Stimulated activated CD4-positive, alpha-beta T cell treated with anti-CD3 and anti-CD28 coated beads, Interleukin-4, amount 100 ng/mL, for 1 hour (primary cell): ENCODE data around the gene CEACAM7.
A peak's percentile ranks its signal among the peaks of the same experiment; 100 is the strongest.

ENCODE experiments used
- DNase-seq: peaks from one replicate; pipeline ENCODE4 v3.0.0-alpha.2; 2020

CEACAM7 gene

GRCh38 chr19:41646589-41647204 is 41.4 kb downstream of the CEACAM7 start:
- DNase-seq: peak; percentile 61

DNA sequence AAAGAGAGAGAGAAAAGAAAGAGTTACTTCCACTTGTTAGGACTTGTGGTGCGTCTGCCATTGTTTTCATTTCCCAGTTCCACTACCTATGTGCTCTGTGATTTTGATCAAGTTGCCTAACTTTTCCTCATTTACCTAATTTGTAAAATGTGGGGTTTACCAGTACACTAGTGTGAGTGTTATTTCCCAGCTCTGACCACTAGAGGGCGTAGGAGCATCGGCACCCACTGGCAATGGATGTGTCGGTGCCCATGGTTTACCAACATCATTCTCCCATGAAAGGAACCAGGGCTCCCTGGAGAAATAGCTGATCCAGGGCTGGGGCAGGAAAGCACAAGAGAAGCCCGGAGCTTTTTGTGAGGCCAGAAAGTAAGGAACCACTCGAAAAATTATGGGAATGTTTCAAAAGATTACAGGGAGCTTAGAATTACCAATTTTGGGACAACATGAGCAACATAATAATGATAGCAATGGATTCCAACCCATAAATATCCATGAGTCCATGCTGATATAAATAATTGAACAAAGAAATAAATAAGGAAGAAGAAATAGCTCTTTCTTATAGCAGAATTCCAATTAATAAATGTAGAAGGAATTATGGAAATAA is 46.1 kb downstream of the CEACAM7 start:
- DNase-seq: peak; percentile 62

- no peak for DNase-seq
These were observed 49.4 kb downstream of the CEACAM7 start for GRCh38 chr19:41638641-41639081.

DNA sequence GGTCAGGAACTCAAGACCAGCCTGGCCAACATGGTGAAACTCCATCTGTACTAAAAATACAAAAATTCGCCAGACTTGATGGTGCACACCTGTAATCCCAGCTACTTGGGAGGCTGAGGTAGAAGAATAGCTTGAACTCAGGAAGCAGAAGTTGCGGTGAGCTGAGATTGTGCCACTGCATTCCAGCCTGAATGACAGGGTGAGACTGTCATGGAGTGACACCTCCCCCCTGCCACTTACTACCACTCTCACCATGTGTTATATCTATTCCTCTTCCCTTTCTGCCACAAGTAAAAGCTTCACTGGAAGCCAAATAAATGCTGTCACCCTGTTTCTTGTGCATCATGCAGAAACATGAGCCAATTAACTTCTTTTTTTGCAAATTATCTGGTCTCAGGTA is 50.6 kb downstream of the CEACAM7 start:
- DNase-seq: no peak

DNA sequence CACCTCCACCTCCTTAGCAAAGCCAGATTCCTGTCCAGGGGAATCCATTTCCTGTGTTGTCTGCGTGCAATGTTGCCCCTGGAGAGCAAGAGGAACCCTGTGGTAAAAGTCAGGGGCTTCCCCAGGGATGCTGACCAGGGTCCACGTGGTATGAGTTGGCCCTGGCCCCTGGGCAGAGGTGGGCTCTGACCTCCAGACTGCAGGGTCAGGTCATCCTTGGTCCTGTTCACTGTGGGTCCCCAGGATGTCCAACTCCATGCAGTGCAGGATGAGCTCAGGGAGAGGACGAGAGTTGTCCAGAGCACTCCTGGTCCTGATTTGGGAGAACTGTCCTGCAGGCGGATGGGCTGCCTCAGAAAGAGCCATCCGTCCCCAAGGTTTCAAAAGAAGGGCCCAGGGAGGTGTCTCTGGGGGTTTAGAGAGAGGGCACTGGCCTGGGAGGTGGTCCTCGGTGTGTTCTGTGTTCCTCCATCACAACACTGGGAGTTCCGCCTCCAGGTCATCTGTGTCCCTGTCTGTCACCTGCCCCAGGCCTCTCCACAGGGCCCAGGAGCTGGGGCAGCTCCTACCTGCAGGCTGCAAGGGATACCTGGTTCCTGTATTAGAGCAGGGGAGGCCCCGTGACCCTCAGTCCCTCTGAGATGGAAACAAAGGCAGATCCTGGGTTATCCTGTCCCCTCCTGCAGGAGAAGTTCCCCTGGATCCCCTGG is 59.9 kb downstream of the CEACAM7 start:
- no peak for DNase-seq

DNA sequence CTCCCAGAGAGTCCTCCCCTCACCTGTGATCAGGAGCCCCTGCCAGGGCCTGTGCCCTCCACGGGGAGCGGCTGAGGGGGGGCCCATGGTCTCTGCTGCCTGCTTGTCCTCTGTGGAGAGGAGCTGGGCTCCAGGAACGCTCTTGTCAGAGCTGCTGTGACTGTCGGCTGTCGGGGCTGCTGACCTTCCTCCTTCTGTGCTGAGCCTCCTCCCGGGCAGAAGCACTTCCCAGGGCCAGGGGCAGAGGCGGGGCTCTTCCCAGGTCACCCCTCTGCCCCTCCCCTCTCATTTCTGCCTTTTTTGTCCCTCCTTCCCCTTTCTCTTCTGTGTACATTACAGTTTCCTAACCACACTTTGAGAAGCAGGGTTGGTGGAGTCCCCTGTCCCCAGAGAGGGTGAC is 61.2 kb downstream of the CEACAM7 start, which contains the start of gene CEACAM4:
TSS of gene CEACAM4 (minus strand) at position 198 of the 400 bp plus-strand sequence. CDS start at position 87, 111 bp downstream.
- DNase-seq: no peak

GRCh38 chr19:41626278-41626677 is 61.8 kb downstream of the CEACAM7 start:
- no peak for DNase-seq

- no peak for DNase-seq
These were observed 63.1 kb downstream of the CEACAM7 start for GRCh38 chr19:41624937-41625336.

DNA sequence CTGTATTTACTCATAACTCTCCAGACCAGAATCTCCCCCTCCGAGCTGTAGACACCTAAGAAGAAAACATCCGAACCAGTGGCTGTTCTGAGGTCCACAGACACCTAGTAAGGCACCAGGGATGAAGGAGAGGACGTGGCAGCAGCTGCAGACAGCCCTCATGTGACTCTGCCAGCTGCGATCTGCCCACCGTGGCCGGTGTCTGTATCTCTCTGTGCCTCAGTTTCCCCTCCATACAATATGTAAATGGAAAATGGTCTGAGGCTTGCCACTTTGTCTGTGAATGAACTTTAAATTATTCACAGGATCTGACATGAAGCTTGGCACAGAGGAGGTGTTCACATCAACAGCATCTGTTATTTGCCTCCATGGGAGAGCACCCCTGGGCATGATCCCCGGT is 63.6 kb downstream of the CEACAM7 start:
- no peak for DNase-seq

DNA sequence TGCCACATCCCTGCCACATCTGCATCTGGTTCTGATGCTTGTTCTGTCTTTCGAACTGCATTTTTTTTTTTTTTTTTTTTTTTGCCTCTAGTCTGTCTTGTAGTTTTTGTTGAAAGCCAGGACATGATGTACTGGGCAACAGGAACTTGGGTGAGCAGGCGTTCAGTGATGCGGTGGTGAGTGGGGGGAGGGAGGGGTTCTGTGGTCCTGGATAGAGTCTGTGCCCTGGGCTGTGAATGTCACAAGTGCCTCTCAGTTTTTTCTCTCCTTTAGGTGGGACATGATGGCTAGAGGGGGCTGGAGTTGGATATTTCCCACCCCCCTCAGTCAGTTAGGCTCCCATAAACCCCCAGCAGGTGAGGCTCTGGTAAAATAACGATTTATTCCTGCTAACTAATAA is 64.7 kb downstream of the CEACAM7 start:
- no peak for DNase-seq
